CMK (cell line): ENCODE data around the gene NLN.

Source experiments
- DNase-seq: peaks from one replicate; pipeline ENCODE4 v3.0.0-alpha.2; 2010; ENCODE audit warnings: low read depth

Gene NLN

GRCh38 chr5:65808818-65809217 is 86.8 kb downstream of the NLN start:
- DNase-seq = no peak

GRCh38 chr5:65809817-65810531 is 88.0 kb downstream of the NLN start:
- DNase-seq = no peak

GRCh38 chr5:65811004-65811403 is 89.0 kb downstream of the NLN start:
- DNase-seq = no peak

- no peak for DNase-seq
These were observed 89.9 kb downstream of the NLN start for GRCh38 chr5:65811885-65812284.

- DNase-seq = no peak
These were observed 90.6 kb downstream of the NLN start for GRCh38 chr5:65812648-65813047.

GRCh38 chr5:65813174-65813573 is 91.2 kb downstream of the NLN start:
- no peak for DNase-seq

- DNase-seq = no peak
These were observed 93.2 kb downstream of the NLN start for GRCh38 chr5:65815161-65815560.

GRCh38 chr5:65816729-65817128 is 94.7 kb downstream of the NLN start:
- DNase-seq = no peak

GRCh38 chr5:65817931-65818330 is 95.9 kb downstream of the NLN start:
- no peak for DNase-seq

GRCh38 chr5:65818592-65818991 is 96.6 kb downstream of the NLN start:
- no peak for DNase-seq

- no peak for DNase-seq
These were observed 97.4 kb downstream of the NLN start for GRCh38 chr5:65819215-65819904.

GRCh38 chr5:65819905-65820240 is 97.9 kb downstream of the NLN start:
- DNase-seq = no peak

- no peak for DNase-seq
These were observed 98.4 kb downstream of the NLN start for GRCh38 chr5:65820373-65820772.

- DNase-seq = no peak
These were observed 100.0 kb downstream of the NLN start for GRCh38 chr5:65821966-65822365.

- DNase-seq = no peak
These were observed 100.7 kb downstream of the NLN start for GRCh38 chr5:65822710-65823109.

- no peak for DNase-seq
These were observed 101.2 kb downstream of the NLN start for GRCh38 chr5:65823204-65823603.

- no peak for DNase-seq
These were observed 101.9 kb downstream of the NLN start for GRCh38 chr5:65823845-65824445.

- DNase-seq = peak; percentile 41
These were observed 103.7 kb downstream of the NLN start for GRCh38 chr5:65825408-65826328.

GRCh38 chr5:65828022-65828896 is 106.3 kb downstream of the NLN start:
- no peak for DNase-seq

GRCh38 chr5:65830856-65831255 is 108.9 kb downstream of the NLN start:
- DNase-seq = no peak

GRCh38 chr5:65831276-65831675 is 109.3 kb downstream of the NLN start:
- DNase-seq = no peak
